GM18508 (cell line): Measurements from ENCODE around the gene MAST4.

Source experiments
- ATAC-seq: cut with Tn5 transposase; IDR thresholded peaks from one replicate; pipeline ENCODE4 v1.9.1; 2021; ENCODE audit warnings: moderate number of reproducible peaks; ENCODE audit not compliant: insufficient read depth, unreplicated experiment

The MAST4 gene

DNA sequence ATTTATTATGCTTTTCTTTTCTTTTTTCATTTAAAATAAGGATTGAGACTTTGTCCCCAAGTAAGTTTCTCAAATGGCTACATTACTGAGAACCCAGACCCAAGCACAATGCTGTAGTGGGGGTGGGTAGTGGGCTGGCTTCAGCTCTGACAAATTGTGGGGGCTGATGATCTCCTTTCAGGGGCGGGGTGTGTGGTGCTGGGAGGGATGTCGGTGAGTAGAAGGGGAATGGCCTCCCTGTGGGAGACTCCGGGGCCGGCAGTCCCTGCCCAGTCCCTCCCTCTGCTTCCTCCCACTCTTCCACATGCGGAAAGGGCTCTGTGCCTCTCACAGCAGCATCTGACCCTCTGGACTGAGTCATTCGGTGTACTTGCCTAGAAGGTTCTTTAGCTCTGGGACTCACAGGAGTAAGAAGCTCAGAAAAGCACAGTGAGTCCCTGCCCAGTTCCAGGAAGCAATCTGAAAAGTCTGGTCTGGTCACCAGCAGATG lies 586.2 kb downstream of the MAST4 start:
- ATAC-seq = no peak

DNA sequence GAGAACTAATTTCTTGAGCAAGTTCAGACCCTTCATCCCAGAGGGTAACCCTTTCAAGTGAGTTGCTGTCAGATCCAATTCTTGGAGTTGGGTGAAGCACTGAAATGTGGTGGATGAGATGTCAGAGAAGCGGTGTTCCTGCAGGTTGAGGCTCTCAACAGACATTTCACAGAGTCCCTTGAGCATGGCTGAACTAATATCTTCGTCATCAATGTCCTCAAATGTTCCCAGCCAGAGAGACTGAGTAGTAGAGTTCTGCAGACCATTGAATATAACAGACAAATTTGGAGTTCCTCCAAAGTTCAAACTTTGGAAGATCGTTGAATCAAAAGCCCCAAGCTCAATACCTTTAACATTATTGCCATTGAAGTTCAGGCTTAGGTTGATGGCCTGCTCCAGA lies 587.7 kb downstream of the MAST4 start:
- ATAC-seq = no peak

DNA sequence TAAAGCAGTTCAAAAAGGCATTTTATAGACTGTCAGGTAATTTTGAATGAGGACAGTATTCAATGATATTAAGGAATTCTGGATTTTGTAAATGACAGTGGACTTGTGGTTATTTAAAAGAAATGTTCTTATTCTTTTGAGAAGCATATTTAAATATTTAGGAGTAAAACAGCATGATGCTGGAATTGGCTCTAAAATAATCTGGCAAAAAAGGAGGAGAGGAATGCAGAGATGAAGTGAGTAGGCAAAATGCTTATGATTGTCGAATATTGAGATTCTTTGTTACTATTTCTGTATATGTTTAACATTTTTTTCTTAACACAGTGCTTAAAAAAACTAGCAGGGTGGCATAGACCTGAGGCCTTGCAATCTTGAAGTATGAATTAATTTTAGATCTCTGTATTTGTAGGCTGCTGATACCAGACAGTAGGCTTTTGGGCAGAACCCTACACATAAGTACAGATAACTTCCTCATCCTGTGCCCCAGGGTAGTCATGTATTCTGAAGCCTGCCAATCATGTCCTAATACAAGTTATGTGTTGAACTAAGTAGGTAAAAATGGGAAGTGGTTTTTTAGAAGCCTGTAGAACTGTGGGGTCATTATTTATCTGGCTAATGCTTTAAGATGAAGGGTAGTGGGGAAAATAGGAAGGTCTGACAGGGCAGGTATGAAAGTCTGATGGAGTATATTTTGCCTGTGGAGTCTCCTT lies 591.0 kb downstream of the MAST4 start:
- peak; percentile 72 for ATAC-seq

DNA sequence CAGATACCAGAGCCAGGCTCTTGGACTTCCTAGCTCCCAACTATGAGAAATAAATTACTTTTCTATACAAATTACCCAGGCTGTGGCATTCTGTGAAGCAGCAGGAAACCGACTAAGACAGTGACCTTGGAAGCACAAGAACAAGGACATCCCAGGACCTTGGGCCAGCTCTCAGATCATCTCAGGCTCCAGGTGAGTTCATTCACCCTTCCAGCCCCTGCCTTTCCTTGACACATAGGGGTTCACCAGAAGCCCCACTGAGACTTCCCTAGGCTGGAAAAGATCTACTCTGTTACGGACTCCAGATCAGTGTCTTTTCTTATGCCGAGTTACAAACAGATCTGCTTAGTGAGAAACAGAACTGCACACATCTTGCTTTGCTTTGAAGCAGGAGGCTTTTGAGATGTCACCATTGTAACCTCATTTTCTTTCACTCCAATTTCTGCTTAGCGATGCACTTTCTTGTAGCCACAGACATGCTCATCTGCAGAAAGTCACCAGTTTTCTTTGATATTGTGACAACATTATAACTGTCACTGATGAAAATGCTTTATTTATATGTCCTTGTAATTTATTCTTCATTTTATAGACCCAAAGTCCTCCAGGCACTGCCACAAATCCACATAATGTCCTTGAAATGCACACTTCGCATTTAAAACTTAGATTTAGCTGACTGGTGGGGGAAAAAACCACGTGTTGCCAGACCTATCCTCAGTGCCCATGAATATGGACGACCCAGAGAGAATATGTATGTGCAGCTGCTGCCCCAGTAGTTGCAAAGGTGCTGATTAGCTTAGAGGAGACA lies 592.3 kb downstream of the MAST4 start:
- ATAC-seq = no peak

DNA sequence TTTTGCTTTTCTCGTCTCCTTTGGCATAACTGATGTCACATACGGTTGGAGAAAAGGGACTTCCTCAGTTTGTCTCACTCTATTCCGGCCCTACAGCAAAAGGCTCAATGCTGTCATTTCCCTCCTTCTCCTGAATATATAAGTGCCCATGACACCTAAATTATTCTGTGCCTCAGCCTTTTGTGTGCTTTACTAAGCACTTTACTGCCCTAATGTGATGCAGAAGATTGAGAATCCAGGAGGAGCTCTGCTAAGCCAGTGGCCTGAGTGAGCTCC lies 592.8 kb downstream of the MAST4 start:
- ATAC-seq = no peak

DNA sequence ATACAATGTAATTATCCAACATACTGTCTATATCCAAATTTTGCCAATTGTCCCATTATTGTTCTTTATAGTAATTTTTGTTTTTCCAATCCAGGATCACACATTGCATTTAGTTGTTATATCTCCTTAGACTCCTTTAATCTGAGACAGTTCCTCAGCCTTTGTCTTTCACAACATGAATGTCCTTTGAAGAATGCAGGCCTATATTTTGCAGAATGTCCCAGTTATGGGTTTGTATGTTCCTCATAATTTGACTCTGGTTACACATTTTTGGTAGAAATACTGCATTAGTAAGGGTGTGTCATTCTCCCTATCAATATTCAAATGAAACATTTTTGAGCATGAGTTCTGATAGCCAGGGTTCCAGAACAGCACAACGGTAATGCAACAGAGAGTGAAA lies 593.7 kb downstream of the MAST4 start:
- no peak for ATAC-seq

DNA sequence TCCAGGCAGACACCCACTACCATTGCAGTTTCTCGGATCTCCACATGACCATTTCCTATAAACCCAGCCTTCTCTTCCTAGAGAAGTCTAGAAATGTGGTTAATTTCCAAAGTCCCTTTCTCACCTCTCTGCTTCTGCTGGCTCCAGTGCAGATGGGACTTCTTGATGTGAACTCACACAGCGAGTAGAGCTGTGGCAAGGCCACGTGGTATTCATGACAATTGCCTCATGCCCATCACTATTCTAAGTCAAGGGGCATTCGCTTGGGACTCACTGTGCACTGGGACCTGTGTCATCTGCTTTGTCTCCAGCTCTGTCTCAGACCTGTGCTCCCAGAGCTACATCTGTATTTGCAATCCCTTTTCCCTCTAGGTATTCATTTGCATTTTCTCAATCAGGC lies 594.2 kb downstream of the MAST4 start:
- ATAC-seq = no peak

DNA sequence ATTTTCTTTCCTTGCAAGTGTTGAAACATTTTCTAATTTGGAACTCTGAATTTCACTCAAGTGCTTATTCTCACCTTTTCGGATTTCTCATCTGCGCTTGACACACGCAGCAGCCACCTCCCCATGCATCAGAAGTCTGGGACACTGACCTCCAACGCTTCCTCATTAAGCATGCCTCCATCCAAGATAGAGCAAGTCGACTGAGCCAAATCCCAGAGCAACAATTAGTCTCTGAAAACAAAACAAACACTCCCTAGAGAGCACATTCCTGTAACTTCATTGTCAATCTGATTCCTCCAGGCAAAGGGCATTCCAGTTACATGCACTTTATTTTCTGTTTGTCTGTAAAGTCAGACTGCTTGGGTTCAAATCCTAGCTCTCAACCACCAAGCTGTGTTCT lies 594.7 kb downstream of the MAST4 start:
- no peak for ATAC-seq

DNA sequence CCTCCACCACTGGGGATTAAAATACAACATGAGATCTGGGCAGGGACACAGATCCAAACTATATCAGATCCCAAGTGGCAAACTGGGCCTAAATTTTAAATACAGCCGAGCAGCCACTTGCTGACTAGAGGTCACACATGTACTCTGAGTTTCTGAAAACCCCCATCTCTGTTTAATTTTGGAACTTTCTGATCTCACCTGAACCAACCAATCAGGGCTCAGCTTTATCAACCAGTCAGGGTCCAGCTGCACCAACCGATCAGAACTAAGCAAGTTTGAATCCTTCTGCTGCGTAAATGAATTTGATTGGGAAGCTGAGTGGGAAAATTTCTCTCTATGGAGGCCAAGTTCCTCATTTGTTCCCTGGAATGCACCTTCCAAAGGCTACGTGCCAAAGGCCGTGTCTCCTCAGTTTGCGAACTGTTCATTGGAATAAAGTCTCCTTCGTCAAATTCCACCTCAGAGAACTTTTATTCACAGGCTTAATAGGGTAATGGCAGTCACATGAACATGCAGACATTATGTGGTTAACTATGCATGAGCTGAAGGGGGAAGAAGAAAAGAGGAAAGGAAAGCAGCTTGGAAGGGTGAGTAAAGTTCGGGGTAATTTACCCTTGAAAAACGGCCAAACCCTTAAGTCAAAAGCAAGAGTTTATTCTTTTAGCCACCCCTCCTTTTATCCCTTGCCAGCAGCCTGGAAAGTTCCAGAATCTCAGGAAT lies 596.7 kb downstream of the MAST4 start:
- no peak for ATAC-seq

DNA sequence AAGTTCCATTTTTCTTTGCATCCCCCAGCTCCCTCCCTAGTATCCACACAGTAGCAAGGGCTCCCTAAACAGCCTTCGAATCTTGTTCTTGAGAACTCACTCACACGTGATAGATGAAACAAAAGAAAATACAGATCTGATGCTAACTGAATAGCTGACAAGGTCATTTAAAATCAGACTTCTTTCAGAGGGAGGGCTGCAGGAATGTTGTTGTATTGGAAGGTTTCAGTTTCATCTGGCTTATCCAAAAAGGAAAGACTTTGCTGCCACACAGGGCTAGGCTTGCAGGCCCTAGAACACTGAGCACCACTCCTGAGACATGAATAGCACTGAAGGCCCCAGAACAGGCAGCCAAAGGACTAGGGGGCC lies 597.2 kb downstream of the MAST4 start:
- no peak for ATAC-seq

DNA sequence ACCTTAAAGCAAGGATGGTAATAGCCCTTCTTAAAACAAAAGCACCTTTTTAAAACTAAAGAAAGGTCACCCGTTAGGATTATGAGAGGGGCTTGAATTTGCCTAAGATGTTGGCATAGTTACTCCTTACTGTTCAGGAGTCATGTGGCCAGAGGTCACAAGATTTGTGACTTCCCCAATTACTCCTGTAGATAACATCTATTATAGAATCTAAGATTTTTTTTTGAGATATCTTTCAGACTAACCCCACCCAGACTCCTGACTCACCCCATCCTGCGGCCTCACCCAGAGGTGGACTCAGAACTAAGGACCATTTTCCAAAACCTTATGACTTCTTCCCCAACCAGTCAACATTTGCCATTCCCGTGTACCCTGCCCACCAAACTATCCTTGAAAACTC lies 598.0 kb downstream of the MAST4 start:
- ATAC-seq = no peak

DNA sequence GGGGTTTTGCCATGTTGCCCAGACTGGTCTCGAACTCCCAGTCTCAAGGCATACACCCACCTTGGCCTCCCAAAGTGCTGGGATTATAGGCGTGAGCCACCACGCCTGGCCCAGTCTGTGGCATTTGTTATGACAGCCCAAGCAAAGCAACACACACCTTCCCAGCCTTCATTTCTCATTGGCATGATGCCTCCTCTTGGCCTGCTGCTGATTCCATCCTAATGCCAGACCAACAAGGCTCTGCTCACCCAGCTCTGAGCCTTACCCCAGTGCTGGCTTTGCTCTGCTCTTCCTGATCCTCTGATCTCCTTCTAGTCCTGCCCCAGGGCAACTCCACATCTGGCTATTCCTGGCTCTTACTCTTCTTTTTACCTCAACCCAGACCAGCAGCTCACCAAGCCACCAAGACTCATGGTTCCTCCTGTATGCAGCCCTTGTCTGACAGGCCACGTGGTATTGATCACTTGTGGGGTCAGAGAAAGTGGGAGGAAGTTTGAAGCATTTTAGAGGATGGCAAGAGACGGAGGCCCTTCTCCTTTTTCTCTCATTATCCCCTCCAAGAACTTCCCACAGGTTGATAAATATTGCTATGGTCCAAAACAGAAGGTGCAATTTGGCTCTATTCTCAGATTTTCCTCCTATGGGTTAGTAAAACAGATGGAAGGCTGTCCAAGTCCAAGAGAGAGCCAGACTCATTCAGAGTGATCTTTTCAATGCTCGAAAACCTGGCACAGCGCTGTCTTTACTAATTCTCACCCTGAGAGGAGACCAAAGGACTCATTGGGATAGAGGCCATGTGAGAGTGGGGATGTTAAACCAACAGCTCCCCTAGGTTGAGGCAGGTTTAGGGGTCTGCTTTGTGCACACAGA lies 599.4 kb downstream of the MAST4 start:
- ATAC-seq = no peak

DNA sequence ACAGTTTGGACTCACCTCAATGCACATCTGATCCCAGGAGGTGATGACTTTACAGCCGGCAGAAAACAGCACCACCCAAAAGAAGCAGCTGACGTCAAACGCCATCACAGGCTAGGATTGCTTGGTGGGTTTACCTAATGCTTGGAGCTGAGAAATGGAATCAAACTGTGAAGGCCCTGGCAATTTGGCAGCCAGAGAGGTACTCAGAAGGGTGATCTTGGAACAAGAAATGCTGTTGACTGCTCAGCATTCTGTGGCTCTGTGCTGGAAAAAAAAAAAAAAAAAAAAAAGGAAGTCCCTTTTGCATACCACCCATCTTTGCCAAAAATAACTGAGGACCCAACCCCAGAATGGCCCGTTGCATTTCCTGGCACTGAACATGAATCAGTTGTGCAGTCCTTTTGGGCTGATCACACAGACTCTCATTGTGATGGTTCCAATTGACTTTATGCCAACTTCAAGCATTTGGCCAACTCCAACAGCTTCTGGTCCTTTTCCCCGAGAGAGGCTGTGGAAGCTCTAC lies 600.4 kb downstream of the MAST4 start, which contains the start of gene CD180:
Gene CD180 (minus strand): TSS at position 263 of the 523 bp plus-strand sequence. CDS start 158 bp downstream, at position 105.
- ATAC-seq = no peak

DNA sequence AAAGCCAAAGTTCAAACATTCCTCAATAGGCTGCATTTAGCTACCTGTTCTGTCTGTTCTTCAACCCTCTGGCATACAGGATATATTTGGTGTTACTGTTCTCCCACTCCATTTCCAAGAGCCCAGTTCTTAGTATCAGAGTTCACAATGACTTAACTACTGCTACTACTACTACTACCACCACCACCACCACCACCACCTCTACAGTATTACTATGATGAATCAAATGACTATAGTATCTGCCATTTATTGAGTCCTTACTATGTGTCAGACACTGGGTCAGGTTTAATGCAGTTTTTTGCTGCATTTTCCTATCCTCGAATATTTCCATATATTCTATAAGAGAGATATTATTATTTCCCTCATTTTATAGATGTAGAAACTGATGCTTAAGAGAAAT lies 601.3 kb downstream of the MAST4 start:
- ATAC-seq = no peak

DNA sequence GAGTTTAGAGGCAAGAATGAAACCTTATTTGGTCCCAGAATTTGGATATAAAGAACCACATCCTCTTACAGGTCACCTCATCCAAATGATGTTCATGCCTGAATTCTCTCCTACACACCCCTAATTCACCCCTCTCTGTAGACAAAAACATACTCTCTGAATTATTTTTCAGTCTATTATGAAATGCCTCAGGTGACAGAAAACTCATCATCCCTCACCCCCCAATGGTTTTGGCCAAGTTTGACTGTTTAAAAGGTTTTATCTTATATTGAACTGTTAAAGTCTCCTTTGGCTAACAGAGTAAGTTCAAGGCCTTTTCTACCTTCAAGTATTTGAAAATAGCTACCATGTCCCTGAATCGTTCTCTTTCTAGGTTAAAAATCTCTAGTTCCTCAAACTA lies 602.7 kb downstream of the MAST4 start:
- no peak for ATAC-seq

DNA sequence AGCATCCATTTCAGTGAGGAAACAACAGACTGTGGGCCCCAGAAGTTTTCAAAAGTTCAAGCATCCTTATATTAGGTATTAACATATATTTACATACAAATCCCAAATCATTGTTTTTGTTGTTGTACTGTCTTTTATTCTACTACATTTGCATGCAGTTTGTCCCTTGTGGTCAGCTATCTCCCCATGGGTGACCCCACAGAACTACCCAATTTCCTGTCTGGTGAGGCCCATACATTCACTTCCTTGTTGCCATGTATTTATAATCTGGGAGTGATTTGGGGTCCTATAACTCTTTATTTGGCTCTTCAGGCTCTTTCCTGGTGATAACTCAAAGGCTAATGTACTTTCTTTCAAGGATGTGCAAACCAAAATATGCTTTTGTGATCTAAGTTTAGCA lies 603.7 kb downstream of the MAST4 start:
- ATAC-seq = no peak

DNA sequence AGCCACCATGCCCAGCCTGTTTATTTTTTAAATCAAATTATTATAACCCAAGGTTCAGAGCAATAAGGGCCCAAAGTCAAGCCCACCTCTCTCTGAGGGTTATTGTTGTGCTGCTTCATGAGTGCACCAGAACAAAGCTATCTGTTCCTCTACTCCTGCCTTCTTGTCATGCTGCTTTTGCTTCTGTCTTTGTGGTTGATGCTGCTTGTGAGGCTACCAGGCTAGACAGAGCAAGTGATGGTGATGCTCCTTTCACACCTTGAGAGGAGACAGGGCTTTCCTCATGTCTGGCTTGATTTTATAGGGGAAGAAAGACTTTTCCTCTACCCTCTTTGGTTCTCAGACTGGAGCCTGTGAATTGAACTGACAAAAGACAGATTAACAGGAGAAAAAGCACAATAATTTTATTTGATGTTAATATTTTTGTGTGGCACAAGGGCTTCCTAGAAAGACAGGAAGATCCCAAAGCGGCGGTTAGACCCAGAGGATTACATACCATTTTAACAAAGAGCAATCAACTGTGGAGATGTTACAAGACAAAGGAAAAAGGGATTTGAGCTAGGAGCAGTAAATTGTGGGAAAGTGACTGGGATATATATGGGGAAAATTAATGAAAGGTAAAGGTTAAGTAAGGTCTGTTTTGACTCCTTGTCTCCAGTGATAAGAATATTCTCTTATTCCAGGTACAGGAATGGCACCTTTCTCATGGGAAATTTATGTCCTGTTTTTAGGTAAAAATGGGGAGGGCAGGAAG lies 604.8 kb downstream of the MAST4 start:
- ATAC-seq = no peak

DNA sequence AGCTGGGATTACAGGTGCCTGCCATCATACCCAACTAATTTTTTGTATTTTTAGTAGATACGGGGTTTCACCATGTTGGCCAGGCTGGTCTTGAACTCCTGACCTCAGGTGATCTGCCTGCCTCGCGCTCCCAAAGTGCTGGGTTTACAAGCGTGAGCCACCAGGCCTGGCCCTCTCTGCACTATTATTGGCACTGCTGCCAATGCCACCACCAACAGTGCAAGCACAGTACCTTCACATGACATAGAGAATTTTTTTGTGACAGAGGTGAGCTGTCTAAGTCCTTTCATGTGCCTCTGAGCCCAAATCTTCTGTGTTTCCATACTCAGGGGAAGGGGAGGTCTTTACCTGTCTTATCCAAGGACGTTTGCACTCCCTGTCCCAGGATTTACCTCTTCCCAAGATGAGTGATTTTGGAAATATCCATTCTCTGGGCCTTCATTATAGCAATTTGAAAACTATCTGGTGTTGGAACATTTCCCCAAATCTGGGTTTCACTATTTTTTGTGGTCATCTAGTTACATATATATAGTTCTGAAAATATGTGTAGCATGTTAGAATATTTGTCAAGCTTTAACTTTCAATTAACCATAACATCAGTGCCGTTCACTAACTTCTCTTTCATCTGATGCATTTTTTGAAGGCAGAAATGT lies 605.8 kb downstream of the MAST4 start:
- no peak for ATAC-seq

DNA sequence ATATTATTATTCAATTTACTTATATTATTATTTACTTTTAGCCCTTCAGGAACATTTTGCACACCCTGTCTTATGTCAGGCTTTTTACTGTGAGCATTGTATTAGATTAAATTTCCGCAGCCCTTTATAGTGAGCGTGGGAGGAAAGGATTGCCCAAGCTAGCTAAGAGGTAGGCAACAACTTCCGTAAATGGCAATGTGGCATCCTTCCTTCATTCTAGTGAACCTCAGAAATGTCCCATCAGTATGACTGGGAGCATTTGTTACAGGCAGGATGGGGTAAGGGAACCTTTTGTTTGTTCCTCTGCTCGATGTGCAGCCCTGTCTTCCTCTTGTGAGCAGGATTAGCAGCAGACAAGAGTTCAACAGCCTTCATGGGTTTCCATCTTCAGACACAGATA lies 606.6 kb downstream of the MAST4 start:
- ATAC-seq = no peak
